Liver (tissue), 9 donors: Measurements from ENCODE around the gene PTCRA. TPM values are rescaled to one million over a fixed set of nuclear protein-coding genes. Genes with fewer than 3 reads are reported as not detected.

Experiments used
- DNase-seq: peaks from one replicate; pipeline ENCODE4 v3.0.0-alpha.2; 2017; ENCODE audit warnings: low spot score
- H3K27ac ChIP-seq, 2 donors: one replicate each; pipeline ENCODE4 v1.7.0; 2013; ENCODE audit warnings: inconsistent platforms in 2 of 2, low read length in 2 of 2, control low read depth in 1 of 2, low read depth in 1 of 2, mild to moderate bottlenecking in 1 of 2
- H3K27me3 ChIP-seq, 4 donors: one replicate each; pipeline versions ENCODE4 v1.6.1 to v1.7.0; 2013; ENCODE audit warnings: low read length in 3 of 4, inconsistent platforms in 1 of 4, mild to moderate bottlenecking in 1 of 4, moderate library complexity in 1 of 4; ENCODE audit not compliant: control insufficient read depth in 4 of 4, insufficient read depth in 4 of 4
- H3K36me3 ChIP-seq, 4 donors: one replicate each; pipeline versions ENCODE4 v1.6.1 to v1.7.0; 2013; ENCODE audit warnings: low read length in 3 of 4, mild to moderate bottlenecking in 3 of 4, low read depth in 1 of 4, moderate library complexity in 1 of 4; ENCODE audit not compliant: control insufficient read depth in 4 of 4, insufficient read depth in 3 of 4
- H3K4me1 ChIP-seq, 4 donors: one replicate each; pipeline versions ENCODE4 v1.6.1 to v1.7.0; 2013; ENCODE audit warnings: low read length in 3 of 4, mild to moderate bottlenecking in 3 of 4, moderate library complexity in 1 of 4; ENCODE audit not compliant: control insufficient read depth in 4 of 4, insufficient read depth in 4 of 4
- H3K4me3 ChIP-seq, 3 donors: one replicate each; pipeline versions ENCODE4 v1.6.1 to v1.7.0; 2013; ENCODE audit warnings: low read length in 3 of 3, control low read depth in 1 of 3, low read depth in 1 of 3, mild to moderate bottlenecking in 1 of 3
- H3K9ac ChIP-seq, 2 donors: one replicate each; pipeline ENCODE4 v1.7.0; 2013; ENCODE audit warnings: low read length in 2 of 2, mild to moderate bottlenecking in 2 of 2, moderate library complexity in 2 of 2, control low read depth in 1 of 2, low read depth in 1 of 2
- H3K9me3 ChIP-seq, 4 donors: one replicate each; pipeline versions ENCODE4 v1.6.1 to v1.7.0; 2013; ENCODE audit warnings: low read length in 3 of 4; ENCODE audit not compliant: control insufficient read depth in 4 of 4
- EGR1 ChIP-seq, 2 donors: IDR thresholded peaks; 2 replicates each; pipeline ENCODE4 v1.6.1; 2016 to 2018; ENCODE audit warnings: antibody characterized with exemption in 2 of 2, low read depth in 2 of 2
- FOXA1 ChIP-seq: IDR thresholded peaks from 2 replicates; pipeline ENCODE4 v1.6.1; 2016; ENCODE audit warnings: antibody characterized with exemption
- FOXA2 ChIP-seq: IDR thresholded peaks from 2 replicates; pipeline ENCODE4 v1.6.1; 2016; ENCODE audit warnings: antibody characterized with exemption
- GABPA ChIP-seq, 2 donors: IDR thresholded peaks in 1 of 2; conservative IDR thresholded peaks in 1 of 2; 2 replicates each; pipeline ENCODE4 v1.6.1; 2016; ENCODE audit warnings: antibody characterized with exemption in 2 of 2, mild to moderate bottlenecking in 1 of 2, moderate library complexity in 1 of 2
- HNF4A ChIP-seq, 2 donors: conservative IDR thresholded peaks; 2 replicates each; pipeline ENCODE4 v1.6.1; 2016; ENCODE audit warnings: antibody characterized with exemption in 2 of 2, mild to moderate bottlenecking in 2 of 2
- HNF4G ChIP-seq: IDR thresholded peaks from 2 replicates; pipeline ENCODE4 v1.6.1; 2016; ENCODE audit warnings: antibody characterized with exemption
- JUND ChIP-seq, 2 donors: IDR thresholded peaks; 2 replicates each; pipeline ENCODE4 v1.6.1; 2016; ENCODE audit warnings: antibody characterized with exemption in 2 of 2
- NR2F2 ChIP-seq: IDR thresholded peaks from 2 replicates; pipeline ENCODE4 v1.6.1; 2016; ENCODE audit warnings: antibody characterized with exemption
- RAD21 ChIP-seq, 2 donors: IDR thresholded peaks; 2 replicates each; pipeline ENCODE4 v1.6.1; 2016; ENCODE audit warnings: antibody characterized with exemption in 2 of 2, mild to moderate bottlenecking in 2 of 2
- RXRA ChIP-seq, 2 donors: IDR thresholded peaks; 2 replicates each; pipeline ENCODE4 v1.6.1; 2017 to 2018; ENCODE audit warnings: antibody characterized with exemption in 2 of 2, mild to moderate bottlenecking in 1 of 2
- SP1 ChIP-seq: IDR thresholded peaks from 2 replicates; pipeline ENCODE4 v1.6.1; 2018; ENCODE audit warnings: antibody characterized with exemption, mild to moderate bottlenecking
- TAF1 ChIP-seq: conservative IDR thresholded peaks from 2 replicates; pipeline ENCODE4 v1.6.1; 2016; ENCODE audit warnings: antibody characterized with exemption, mild to moderate bottlenecking
- YY1 ChIP-seq: IDR thresholded peaks from 2 replicates; pipeline ENCODE4 v1.6.1; 2016; ENCODE audit warnings: antibody characterized with exemption, mild to moderate bottlenecking
- WGBS: extraction: QIAGEN DNeasy Blood & Tissue Kit; methylation state at CpG from one replicate; pipeline ENCODE4 v1.1.7; 2013; 5-methylcytosine and 5-hydroxymethylcytosine counted together
- polyA plus RNA-seq, 2 donors: library from polyadenylated mRNA; stranded (reverse) in 1 of 2; unstranded in 1 of 2; fragments of 200-250 nt in 1 of 2; fragments of >200 nt in 1 of 2; fragmentation: Nextera tagmentation in 1 of 2; extraction: Ambion mirVana in 1 of 2; gene quantifications; one replicate each; pipeline versions ENCODE4 v1.2.1 to v1.2.3, GENCODE V29; 2013 to 2015
- total RNA-seq, 2 donors: library from RNA; depleted of rRNA; stranded (reverse); fragments of >200 nt; gene quantifications; one replicate each; pipeline ENCODE4 v1.2.3, GENCODE V29; 2014
- TF ChIP-seq, protein P1 (sequence below): IDR thresholded peaks from 2 replicates; pipeline ENCODE4 v1.6.1; 2016; ENCODE audit warnings: antibody characterized with exemption, mild to moderate bottlenecking
- TF ChIP-seq, protein P2 (sequence below): IDR thresholded peaks from 2 replicates; pipeline ENCODE4 v1.6.1; 2016; ENCODE audit warnings: antibody characterized with exemption
- TF ChIP-seq, protein P3 (sequence below): IDR thresholded peaks from 2 replicates; pipeline ENCODE4 v1.6.1; 2016; ENCODE audit warnings: antibody characterized with exemption
- TF ChIP-seq, protein P4 (sequence below): fragments of 150-350 bp; IDR thresholded peaks from 2 replicates; pipeline ENCODE4 v1.5.1; 2017; ENCODE audit warnings: improper control_type of control experiment, low read depth, low read length; ENCODE audit not compliant: missing input control
- TF ChIP-seq, protein P5 (sequence below): IDR thresholded peaks from 2 replicates; pipeline ENCODE4 v1.6.1; 2016; ENCODE audit warnings: antibody characterized with exemption
- donor health status: healthy.
- donor health status: healthy.
- donor health status: healthy.
- donor health status: healthy.
- donor health status: healthy.

Gene PTCRA
- total and polyA plus RNA-seq, 4 donors, result 0.63 to 1.1 TPM; not detected in 2

DNA sequence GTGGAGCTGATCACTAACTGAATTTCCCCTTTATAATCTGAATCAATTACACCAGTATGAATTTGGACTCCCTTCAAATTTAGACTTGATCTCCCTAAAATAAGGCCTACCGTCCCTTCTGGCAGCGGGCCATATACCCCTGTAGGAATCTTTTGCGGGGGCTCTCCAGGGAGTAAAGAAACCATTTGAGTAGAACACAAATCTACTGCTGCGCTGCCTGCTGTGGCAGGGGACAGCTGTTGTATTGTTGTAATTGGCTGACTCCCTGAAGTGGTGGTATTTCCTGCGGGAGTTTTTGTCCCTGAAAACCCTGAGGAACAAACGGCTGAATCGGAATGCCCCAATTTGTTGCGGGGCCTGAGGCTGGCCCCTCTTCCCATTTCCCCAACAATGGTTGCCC lies 16.0 kb upstream of the PTCRA start:
- Histone ChIP-seq H3K9me3 (no peaks in the 10 kb centered on the region), H3K27me3 (no peaks in the 10 kb centered on the region), H3K36me3 (no peaks in the 10 kb centered on the region), H3K9ac (no peak overlapping the region), H3K4me3 (no peak overlapping the region), H3K4me1 (peaks cover 0 to 14% (median 6%) of the 10 kb centered on the region in 4 donors), H3K27ac (no peak overlapping the region)
- TF ChIP-seq HNF4G (no peak), JUND (IDR thresholded peaks at IDR 0.05) (no peak), RAD21 (IDR thresholded peaks at IDR 0.05) (no peak), FOXA2 (no peak), GABPA (IDR thresholded peaks at IDR 0.05 in 1 of 2, conservative IDR thresholded peaks at IDR 0.05 in 1 of 2) (no peak), YY1 (no peak), FOXA1 (no peak), EGR1 (IDR thresholded peaks at IDR 0.05; ENCODE audit: low read depth in 2 of 2) (no peak), SP1 (no peak), HNF4A (conservative IDR thresholded peaks at IDR 0.05) (no peak)
- TF ChIP-seq, protein P1, sequence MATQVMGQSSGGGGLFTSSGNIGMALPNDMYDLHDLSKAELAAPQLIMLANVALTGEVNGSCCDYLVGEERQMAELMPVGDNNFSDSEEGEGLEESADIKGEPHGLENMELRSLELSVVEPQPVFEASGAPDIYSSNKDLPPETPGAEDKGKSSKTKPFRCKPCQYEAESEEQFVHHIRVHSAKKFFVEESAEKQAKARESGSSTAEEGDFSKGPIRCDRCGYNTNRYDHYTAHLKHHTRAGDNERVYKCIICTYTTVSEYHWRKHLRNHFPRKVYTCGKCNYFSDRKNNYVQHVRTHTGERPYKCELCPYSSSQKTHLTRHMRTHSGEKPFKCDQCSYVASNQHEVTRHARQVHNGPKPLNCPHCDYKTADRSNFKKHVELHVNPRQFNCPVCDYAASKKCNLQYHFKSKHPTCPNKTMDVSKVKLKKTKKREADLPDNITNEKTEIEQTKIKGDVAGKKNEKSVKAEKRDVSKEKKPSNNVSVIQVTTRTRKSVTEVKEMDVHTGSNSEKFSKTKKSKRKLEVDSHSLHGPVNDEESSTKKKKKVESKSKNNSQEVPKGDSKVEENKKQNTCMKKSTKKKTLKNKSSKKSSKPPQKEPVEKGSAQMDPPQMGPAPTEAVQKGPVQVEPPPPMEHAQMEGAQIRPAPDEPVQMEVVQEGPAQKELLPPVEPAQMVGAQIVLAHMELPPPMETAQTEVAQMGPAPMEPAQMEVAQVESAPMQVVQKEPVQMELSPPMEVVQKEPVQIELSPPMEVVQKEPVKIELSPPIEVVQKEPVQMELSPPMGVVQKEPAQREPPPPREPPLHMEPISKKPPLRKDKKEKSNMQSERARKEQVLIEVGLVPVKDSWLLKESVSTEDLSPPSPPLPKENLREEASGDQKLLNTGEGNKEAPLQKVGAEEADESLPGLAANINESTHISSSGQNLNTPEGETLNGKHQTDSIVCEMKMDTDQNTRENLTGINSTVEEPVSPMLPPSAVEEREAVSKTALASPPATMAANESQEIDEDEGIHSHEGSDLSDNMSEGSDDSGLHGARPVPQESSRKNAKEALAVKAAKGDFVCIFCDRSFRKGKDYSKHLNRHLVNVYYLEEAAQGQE, result no peak
- TF ChIP-seq, protein P2, sequence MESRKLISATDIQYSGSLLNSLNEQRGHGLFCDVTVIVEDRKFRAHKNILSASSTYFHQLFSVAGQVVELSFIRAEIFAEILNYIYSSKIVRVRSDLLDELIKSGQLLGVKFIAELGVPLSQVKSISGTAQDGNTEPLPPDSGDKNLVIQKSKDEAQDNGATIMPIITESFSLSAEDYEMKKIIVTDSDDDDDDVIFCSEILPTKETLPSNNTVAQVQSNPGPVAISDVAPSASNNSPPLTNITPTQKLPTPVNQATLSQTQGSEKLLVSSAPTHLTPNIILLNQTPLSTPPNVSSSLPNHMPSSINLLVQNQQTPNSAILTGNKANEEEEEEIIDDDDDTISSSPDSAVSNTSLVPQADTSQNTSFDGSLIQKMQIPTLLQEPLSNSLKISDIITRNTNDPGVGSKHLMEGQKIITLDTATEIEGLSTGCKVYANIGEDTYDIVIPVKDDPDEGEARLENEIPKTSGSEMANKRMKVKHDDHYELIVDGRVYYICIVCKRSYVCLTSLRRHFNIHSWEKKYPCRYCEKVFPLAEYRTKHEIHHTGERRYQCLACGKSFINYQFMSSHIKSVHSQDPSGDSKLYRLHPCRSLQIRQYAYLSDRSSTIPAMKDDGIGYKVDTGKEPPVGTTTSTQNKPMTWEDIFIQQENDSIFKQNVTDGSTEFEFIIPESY, result no peak
- TF ChIP-seq, protein P3, sequence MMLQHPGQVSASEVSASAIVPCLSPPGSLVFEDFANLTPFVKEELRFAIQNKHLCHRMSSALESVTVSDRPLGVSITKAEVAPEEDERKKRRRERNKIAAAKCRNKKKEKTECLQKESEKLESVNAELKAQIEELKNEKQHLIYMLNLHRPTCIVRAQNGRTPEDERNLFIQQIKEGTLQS, result no peak
- TF ChIP-seq, protein P4, sequence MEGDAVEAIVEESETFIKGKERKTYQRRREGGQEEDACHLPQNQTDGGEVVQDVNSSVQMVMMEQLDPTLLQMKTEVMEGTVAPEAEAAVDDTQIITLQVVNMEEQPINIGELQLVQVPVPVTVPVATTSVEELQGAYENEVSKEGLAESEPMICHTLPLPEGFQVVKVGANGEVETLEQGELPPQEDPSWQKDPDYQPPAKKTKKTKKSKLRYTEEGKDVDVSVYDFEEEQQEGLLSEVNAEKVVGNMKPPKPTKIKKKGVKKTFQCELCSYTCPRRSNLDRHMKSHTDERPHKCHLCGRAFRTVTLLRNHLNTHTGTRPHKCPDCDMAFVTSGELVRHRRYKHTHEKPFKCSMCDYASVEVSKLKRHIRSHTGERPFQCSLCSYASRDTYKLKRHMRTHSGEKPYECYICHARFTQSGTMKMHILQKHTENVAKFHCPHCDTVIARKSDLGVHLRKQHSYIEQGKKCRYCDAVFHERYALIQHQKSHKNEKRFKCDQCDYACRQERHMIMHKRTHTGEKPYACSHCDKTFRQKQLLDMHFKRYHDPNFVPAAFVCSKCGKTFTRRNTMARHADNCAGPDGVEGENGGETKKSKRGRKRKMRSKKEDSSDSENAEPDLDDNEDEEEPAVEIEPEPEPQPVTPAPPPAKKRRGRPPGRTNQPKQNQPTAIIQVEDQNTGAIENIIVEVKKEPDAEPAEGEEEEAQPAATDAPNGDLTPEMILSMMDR, result no peak
- no peak for DNase-seq
- WGBS, result 69% methylated on average over 8 of the region's 8 CpGs

DNA sequence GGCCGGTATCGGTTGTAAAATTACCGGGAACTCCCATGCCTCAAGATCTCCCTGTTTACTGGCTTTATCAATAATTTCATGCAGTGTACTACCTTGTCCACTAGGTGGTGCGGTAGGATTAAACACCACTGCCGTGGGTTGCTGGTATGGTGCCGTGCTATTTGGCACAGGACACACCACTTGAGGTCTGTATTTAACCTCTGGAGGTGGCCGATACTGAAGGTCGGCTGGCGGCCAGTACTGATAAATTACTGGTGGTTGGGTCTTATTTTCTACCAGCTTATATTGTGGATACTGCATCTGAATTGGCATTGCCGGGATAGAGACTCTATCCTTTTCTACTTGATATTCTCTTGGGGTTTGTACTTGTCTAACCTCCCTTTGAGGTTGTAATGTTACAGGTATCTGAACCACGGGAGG lies 14.3 kb upstream of the PTCRA start:
- Histone ChIP-seq H3K27me3 (no peaks in the 10 kb centered on the region), H3K4me1 (peaks cover 0 to 14% (median 6%) of the 10 kb centered on the region in 4 donors), H3K9me3 (no peaks in the 10 kb centered on the region), H3K4me3 (no peak overlapping the region), H3K27ac (no peak overlapping the region), H3K36me3 (no peaks in the 10 kb centered on the region), H3K9ac (peak overlapping the region in 1 of 2 donors; percentile 56)
- WGBS, result 3% methylated on average over 11 of the region's 11 CpGs
- DNase-seq, result peak; percentile 74
- TF ChIP-seq FOXA2 (no peak), RXRA (IDR thresholded peaks at IDR 0.05) (peak; percentile 68 to 75), JUND (IDR thresholded peaks at IDR 0.05) (no peak), SP1 (no peak), TAF1 (no peak), YY1 (peak; percentile 18), HNF4G (no peak), HNF4A (conservative IDR thresholded peaks at IDR 0.05) (peak; percentile 29 to 47), NR2F2 (peak; percentile 71), FOXA1 (no peak), GABPA (IDR thresholded peaks at IDR 0.05 in 1 of 2, conservative IDR thresholded peaks at IDR 0.05 in 1 of 2) (peak in 1 of 2 donors; percentile 23), EGR1 (IDR thresholded peaks at IDR 0.05; ENCODE audit: low read depth in 2 of 2) (no peak), RAD21 (IDR thresholded peaks at IDR 0.05) (peak; percentile 99 to 100)
- TF ChIP-seq, protein P4, result peak; percentile 92
- TF ChIP-seq, protein P3, result no peak
- TF ChIP-seq, protein P2, result no peak
- TF ChIP-seq, protein P5, sequence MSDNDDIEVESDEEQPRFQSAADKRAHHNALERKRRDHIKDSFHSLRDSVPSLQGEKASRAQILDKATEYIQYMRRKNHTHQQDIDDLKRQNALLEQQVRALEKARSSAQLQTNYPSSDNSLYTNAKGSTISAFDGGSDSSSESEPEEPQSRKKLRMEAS, result peak; percentile 31
